Smooth muscle cell (in vitro differentiated cells): ENCODE measurements around the gene ATE1. TPM values are rescaled to one million over a fixed set of nuclear protein-coding genes. Genes with fewer than 3 reads are reported as not detected.

Experiments
- DNase-seq: peaks from one replicate; lab custom pipeline; 2025; ENCODE audit not compliant: unreplicated experiment; lab: John Stamatoyannopoulos, UW
- H2AFZ ChIP-seq: fragments of 200-600 bp; sonication (generic); 2 replicates; pipeline ENCODE4 v1.6.0; 2016; ENCODE audit warnings: antibody characterized with exemption, low read depth, mild to moderate bottlenecking
- H3F3A ChIP-seq: fragments of 200-600 bp; sonication (generic); 2 replicates; pipeline ENCODE4 v1.6.0; 2017; ENCODE audit warnings: antibody characterized with exemption, low read depth
- H3K27ac ChIP-seq: fragments of 200-600 bp; sonication (generic); 2 replicates; pipeline ENCODE4 v1.5.1; 2016; ENCODE audit warnings: low read depth, mild to moderate bottlenecking
- H3K27me3 ChIP-seq: fragments of 200-600 bp; sonication (generic); 2 replicates; pipeline ENCODE4 v1.6.1; 2016; ENCODE audit warnings: low read depth, mild to moderate bottlenecking
- H3K36me3 ChIP-seq: fragments of 200-600 bp; sonication (generic); 2 replicates; pipeline ENCODE4 v1.5.1; 2016; ENCODE audit warnings: low read depth
- H3K4me1 ChIP-seq: fragments of 200-600 bp; sonication (generic); 2 replicates; pipeline ENCODE4 v1.5.1; 2016; ENCODE audit warnings: low read depth
- H3K4me2 ChIP-seq: fragments of 200-600 bp; sonication (generic); 2 replicates; pipeline ENCODE4 v1.6.0; 2016; ENCODE audit warnings: mild to moderate bottlenecking
- H3K4me3 ChIP-seq: fragments of 200-600 bp; sonication (generic); 2 replicates; pipeline ENCODE4 v1.5.1; 2016; ENCODE audit warnings: mild to moderate bottlenecking
- H3K79me2 ChIP-seq: fragments of 200-600 bp; sonication (generic); 2 replicates; pipeline ENCODE4 v1.6.0; 2016; ENCODE audit warnings: low read depth, mild to moderate bottlenecking
- H3K9ac ChIP-seq: fragments of 200-600 bp; sonication (generic); 2 replicates; pipeline ENCODE4 v1.6.0; 2016; ENCODE audit warnings: low read depth
- H3K9me3 ChIP-seq: fragments of 200-600 bp; sonication (generic); replicated peaks from 2 replicates; pipeline ENCODE4 v1.5.1; 2016; ENCODE audit warnings: low read depth
- H4K20me1 ChIP-seq: fragments of 200-600 bp; sonication (generic); 2 replicates; pipeline ENCODE4 v1.6.0; 2016; ENCODE audit warnings: low read depth
- CTCF ChIP-seq: fragments of 200-600 bp; sonication (generic); IDR thresholded peaks from 2 replicates; pipeline ENCODE4 v1.5.1; 2017; ENCODE audit warnings: borderline replicate concordance, mild to moderate bottlenecking, antibody characterized with exemption; ENCODE audit not compliant: insufficient read depth, poor library complexity, severe bottlenecking
- WGBS: methylation state at CpG from one replicate; pipeline ENCODE4 v1.1.7; 2016; ENCODE audit warnings: low lambda C conversion rate; 5-methylcytosine and 5-hydroxymethylcytosine counted together
- polyA plus RNA-seq: library from polyadenylated mRNA; unstranded; fragments of >200 nt; fragmentation: Nextera tagmentation; extraction: Ambion mirVana; gene quantifications from 2 replicates; pipeline ENCODE4 v1.2.1, GENCODE V29; 2016
- total RNA-seq: library from RNA; depleted of rRNA; stranded (reverse); fragments of >200 nt; gene quantifications from 2 replicates; pipeline ENCODE4 v1.2.3, GENCODE V29; 2014

ATE1 gene
- total and polyA plus RNA-seq, 2 experiments from 2014 or later, result 9.1 to 20.7 TPM

DNA sequence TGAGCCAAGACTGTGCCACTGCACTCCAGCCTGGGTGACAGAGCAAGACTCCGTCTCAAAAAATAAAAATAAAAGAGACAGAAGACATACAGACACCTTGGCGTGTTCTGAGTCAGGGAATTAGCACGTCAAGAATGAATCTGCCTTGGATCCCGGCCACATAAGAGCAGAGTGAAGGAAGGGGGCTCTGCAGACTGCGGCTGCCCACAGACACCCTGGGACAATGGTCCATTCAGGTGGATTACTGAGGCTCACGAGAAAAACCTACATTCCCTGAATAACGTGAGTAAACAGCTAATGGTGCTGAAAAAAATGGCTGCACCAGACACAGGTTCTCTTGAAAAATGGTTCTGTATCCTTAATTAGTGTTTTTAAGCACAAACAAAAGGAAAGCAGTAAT is 229.5 kb downstream of the ATE1 start:
- DNase-seq, result no peak
- Histone ChIP-seq H3K4me1 (peaks cover 14% of the 10 kb centered on the region), H3K4me2 (no peak overlapping the region), H2AFZ (no peak overlapping the region), H3K9me3 (no peaks in the 10 kb centered on the region), H3F3A (peaks cover 7% of the 10 kb centered on the region), H3K79me2 (no peaks in the 10 kb centered on the region), H3K9ac (no peak overlapping the region), H3K4me3 (no peak overlapping the region), H3K36me3 (no peaks in the 10 kb centered on the region), H3K27me3 (no peaks in the 10 kb centered on the region), H3K27ac (peak overlapping the region; percentile 39), H4K20me1 (no peaks in the 10 kb centered on the region)
- TF ChIP-seq CTCF, result no peak
- 52% methylated on average over 7 of the region's 7 CpGs for WGBS

DNA sequence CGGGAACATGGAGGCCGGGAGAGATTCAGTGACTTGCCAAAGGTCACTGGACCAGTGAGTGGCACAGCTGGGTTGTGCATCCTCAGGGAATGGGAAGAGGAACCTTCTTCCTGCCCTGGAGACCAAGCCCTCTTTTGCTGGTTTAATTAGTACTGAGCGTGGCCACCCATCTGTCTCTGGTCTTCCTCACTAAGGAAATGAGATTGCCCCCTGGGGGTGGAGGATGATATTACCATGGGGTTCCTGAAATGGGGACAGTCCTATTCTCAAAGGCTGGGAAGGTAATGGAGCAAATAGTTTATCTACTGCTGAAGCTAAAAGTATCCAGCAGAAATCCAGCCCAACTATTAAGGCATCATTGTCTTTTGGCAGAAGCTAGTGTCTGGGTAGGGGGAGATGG is 231.0 kb downstream of the ATE1 start:
- DNase-seq, result no peak
- Histone ChIP-seq H3K36me3 (no peaks in the 10 kb centered on the region), H3K4me3 (no peak overlapping the region), H3K9me3 (no peaks in the 10 kb centered on the region), H3K27me3 (no peaks in the 10 kb centered on the region), H3K9ac (no peak overlapping the region), H3F3A (peaks cover 1% of the 10 kb centered on the region), H2AFZ (no peak overlapping the region), H4K20me1 (no peaks in the 10 kb centered on the region), H3K27ac (no peak overlapping the region), H3K79me2 (no peaks in the 10 kb centered on the region), H3K4me2 (no peak overlapping the region), H3K4me1 (peaks cover 14% of the 10 kb centered on the region)
- WGBS, result 92% methylated on average over 3 of the region's 3 CpGs
- TF ChIP-seq CTCF, result peak; percentile 50

DNA sequence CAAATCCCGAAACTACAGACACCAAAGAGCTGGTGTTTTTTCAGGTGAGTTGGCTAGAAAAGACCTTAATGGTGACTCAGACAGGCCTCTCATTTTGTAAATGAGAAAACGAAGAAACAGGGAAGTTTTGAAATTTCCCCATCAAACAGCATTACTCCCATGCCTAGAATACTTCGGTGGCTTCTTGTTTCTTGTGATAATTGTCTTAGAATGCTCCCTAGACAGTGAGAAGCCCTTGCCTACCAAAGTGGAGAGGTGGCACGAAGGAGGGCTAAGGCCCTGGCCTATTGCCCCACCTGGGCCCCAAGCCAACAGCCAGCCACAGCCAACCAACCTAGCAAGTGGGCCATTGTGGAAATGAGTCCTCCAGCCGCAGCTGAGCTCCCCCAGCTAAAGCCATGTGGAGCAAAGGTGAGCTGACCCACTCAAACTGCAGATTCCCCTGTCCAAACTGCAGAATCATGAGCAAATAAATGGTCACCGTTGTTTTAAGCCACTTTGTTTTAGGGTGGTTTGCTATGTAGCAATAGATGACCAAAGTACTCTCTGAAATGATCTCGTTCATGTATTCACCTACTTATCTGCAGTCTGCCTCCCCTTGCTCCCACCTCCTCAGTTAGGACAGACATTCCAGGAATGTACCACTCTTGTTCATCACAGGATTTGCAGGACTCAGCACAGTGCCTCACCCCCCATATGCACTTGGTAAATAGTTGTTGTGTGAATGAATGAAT is 231.9 kb downstream of the ATE1 start:
- H3K27ac ChIP-seq, result peak overlapping the region; percentile 62
- H3K4me3 ChIP-seq, result no peak overlapping the region
- no peaks in the 10 kb centered on the region for H3F3A ChIP-seq
- H3K9ac ChIP-seq, result no peak overlapping the region
- H2AFZ ChIP-seq, result no peak overlapping the region
- no peaks in the 10 kb centered on the region for H3K27me3 ChIP-seq
- H3K4me2 ChIP-seq, result no peak overlapping the region
- no peaks in the 10 kb centered on the region for H3K79me2 ChIP-seq
- H4K20me1 ChIP-seq, result no peaks in the 10 kb centered on the region
- no peaks in the 10 kb centered on the region for H3K36me3 ChIP-seq
- no peak for DNase-seq
- TF ChIP-seq CTCF, result no peak
- no peaks in the 10 kb centered on the region for H3K9me3 ChIP-seq
- 69% methylated on average over 7 of the region's 7 CpGs for WGBS
- H3K4me1 ChIP-seq, result peaks cover 14% of the 10 kb centered on the region
